Measurements from ENCODE around the gene NUF2.
A peak's percentile ranks its signal among the peaks of the same experiment; 100 is the strongest.
"Not testable (repeated sequence)": the region's sequence is repeated elsewhere in the genome, so short reads cannot be mapped to it uniquely, and the experiment has no call there.

Gene NUF2

DNA sequence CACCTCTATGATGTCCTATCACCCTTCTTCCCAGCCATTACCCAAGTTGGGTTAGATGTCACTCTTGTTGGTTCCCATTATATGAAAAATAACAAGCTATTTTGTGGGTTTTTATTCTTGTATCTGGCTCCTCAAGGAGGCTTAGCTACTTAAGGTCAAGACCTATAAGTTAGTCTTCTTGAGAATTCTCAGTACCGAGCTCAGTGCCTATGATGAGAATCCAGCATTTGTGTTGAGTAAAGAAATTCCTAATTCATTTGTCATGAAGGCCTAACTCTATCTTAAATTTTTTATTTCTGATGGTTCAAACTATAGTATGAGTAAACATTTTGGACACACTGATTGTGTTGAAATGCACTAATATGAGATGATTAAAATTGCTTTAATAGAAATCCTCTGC is 15.9 kb downstream of the NUF2 start:
- no peak for DNase-seq

DNA sequence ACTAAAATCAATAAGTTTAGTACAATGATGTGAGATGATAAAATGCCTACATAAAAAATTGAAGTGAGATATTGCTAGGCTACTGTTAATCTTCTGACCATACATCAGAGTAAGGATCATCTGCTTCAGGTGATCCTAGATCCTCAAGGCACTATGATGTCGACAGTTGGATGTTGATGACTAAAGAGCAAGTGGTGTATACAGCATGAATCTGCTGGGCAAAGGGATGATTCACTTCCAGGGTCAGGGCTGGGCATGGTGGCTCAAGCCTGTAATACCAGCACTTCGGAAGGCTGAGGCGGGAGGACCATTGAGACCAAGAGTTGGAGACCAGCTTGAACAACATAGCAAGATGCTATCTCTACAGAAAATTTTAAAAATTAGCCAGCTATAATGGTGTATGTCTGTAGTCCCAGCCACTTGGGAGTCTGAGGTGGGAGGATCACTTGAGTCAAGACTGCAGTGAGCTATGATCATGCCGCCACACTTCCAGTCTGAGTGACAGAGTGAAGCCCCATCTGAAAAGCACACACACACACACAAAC is 24.6 kb downstream of the NUF2 start:
- no peak for DNase-seq

DNA sequence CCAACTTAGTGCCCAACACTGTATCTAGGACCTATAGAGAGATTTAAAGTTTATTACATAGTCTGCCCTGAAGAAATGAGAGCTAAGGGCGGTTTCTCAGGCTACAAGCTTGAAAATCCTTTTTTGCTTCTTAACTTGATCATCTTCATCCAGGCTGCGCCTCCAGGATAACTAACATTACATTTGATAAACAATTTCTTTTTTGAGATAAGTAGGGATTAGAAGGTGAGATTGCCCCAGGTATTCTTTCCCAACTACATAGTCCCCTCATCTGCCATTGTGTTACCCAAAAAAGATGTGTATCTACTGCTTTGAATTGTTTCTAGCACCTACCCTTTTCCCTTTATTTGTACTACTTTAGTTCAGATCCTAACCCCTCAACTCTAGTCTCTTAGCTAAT is 25.4 kb downstream of the NUF2 start:
- DNase-seq: no peak

DNA sequence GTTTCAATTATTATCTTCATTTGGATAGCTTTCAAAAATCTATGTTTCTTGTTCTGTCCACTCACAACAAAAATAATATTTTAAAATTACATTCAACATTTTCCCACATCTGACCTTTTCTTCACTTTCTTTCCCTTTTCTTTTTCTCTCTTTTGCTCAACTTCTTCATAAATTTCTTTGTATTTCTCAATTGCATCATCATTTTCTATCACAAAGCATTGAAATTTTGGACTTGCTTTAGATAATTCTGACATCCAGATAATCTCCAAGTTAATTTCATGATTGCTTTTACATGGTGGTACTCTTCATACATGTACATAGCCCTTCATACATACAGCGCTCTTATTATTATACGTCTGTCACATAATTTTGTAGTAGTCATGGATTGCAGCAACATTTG is 30.2 kb downstream of the NUF2 start:
- DNase-seq: no peak

DNA sequence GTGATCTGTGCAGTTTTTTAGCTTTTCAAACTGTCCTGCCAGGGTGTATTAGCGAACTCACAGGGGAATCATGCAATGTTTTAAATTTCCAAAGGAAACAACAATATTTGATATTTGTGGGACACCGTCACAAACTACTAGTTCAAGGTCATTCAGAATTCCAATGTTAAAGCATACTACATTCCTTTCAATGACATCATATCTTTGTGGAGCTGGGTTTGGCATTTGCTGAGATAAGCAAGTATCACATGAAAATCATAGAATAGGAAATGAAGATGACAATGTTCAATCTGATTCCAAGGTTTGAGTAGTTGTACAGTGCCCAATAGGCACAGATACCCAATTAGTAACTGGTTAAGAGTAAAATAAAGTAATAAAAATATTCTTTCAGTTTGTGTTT is 35.6 kb downstream of the NUF2 start:
- DNase-seq: no peak

DNA sequence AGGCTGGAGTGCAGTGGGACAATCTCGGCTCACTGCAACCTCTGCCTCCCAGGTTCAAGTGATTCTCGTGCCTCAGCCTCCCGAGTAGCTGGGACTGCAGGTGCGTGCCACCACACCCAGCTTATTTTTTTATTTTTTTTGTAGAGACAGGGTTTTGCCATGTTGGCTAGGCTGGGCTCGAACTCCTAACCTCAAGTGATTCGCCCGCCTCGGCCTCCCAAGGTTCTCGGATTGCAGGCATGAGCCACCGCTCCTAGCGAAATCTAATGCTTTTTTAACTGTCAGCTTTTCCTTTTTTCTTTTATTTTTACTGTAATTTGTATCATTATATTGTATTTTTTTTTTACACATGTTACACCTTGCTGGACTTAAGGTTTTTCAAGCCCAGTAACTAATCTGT is 36.4 kb downstream of the NUF2 start:
- not testable (repeated sequence) for DNase-seq

DNA sequence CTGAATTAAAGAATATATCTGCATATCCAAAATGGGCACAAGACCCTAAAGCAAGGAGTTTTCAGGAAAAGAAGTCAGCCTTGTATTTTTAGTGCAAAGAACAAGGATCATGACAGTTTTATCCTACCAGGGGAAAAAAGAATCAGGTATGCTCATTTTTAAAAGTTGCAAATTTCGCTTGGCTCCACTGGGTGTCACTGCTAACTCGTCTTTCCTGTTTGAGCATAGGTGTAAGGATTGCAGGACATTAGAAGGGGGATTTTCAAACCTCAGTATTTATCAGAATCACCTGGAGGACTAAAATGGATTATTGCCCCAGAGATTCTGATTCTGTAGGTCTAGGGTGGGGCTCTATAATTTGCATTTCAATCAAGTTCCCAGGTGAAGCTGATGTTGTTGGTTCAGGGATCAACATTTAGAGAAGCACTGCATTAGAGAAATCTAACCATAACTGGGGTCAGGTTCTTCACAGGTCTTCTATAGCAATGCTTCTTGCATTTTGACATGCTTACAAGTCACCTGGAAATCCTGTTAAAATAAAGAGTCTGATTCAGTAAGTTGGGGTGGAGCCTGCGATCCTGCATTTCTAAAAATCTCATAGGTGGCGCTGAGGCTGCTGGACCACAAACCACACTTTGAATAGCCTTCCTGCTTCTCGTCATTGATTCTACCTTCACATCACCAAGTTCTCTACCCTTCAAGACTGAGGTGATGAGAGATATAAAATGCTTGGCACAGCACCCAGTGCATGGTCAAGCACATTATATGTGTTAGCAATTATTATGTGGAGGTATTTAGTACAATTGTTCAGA is 39.6 kb downstream of the NUF2 start:
- peak; percentile 21 for DNase-seq

DNA sequence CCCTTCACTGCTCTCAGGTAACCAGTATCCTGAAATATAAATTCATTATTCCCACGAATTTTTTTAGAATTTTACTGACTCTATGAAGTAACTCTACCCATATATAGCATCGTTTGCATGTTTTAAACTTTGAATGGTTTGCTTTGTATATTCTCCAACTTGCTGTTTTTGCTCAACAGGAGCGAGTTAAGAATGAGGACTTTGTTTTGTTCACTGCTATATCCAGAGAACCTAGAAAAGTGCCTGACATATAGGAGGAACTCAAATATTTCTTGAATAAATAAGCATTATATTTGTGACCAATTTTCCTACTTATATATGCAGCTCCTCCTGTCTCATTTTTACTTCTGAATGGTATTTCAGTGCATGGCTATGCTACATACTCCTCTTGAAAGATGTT is 43.4 kb downstream of the NUF2 start:
- DNase-seq: no peak

DNA sequence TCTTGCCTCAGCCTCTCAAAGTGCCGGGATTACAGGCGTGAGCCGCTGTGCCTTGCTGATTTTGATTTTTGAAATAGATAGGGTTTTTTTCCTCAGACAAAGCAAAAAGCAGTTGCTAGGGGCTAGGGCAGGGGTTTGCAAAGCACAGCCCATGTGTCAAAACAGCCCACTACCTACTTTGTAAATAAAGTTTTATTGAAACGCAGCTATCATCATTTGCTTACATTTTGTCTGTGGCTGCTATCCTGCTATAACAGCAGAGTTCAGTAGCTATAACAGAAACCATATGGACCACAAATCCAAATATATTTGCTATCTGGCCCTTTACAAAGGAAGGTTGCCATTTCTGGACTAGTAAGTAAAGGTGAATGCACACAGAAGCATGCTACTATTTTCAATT is 44.8 kb downstream of the NUF2 start:
- no peak for DNase-seq

DNA sequence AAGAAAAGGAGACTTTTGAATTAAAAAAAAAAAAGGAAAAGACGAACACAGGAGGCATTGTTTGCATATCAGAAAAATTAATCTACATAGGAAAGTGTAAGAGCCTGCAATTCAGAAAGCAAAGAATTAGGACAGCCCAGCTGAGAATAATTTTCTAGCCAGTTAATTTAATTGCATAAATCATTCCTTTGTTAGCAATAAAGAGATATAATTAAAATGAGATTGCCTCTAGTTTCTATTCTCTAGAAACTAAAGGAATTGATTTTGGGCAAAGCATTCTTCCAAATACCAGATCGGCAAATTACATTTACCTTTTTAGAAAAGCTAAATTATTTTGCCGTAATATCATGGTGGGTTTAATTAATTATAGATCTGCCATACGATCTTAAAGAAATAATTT is 46.0 kb downstream of the NUF2 start:
- DNase-seq: no peak

DNA sequence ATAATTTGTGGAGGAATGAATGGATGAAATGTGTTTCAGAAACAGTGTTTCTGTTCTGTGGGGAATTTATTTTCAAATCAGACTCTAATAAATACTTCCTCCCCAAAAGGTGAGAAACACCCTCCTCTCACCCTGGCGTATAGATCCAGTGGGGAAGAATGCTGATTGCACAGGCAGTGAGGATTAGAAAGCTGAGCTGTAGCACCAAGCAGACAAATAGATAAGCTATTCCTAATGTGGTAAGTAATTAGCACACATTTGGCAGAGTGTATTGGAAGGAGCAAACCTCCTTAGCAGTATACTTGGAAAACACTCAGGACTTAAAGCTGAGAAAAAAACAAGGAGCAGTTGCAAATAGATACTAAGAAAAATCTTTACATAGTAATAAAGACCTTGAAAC is 50.8 kb downstream of the NUF2 start:
- no peak for DNase-seq

DNA sequence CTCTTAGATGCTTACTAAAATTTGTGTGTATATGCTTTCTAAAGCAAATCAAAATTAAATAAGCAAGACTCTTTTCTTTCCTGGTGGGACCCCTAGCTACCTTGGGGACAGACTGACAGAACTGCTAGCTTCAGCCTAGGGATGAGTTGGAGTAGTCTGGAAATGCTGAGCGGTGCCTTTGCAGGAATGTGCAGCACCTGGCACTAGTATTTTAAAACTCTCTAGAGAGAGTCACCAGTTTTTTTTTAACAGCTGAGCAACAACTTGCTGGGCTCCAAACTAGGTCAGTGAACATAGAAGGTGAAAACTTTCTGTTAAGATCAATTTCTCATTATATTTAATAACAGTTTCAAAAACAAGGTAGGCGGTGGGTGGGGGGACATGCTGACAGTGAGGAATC is 56.8 kb downstream of the NUF2 start:
- DNase-seq: no peak

DNA sequence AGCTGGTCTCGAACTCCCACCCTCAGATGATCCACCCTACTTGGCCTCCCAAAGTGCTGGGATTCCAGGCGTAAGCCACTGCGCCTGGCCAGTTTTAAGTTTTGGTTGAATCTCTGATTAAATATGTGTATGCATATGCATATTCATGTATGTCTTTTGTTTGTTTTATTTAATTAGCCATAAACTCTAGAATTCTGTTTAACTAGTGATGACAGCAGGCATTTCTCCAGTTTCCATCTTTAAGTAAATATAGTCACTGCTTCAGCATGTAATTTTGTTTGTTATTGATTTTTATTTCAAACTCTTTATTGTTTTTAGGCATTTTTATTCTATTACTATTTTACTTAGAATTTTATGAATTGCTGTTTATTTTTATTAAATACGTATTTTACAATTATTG is 58.0 kb downstream of the NUF2 start:
- no peak for DNase-seq

DNA sequence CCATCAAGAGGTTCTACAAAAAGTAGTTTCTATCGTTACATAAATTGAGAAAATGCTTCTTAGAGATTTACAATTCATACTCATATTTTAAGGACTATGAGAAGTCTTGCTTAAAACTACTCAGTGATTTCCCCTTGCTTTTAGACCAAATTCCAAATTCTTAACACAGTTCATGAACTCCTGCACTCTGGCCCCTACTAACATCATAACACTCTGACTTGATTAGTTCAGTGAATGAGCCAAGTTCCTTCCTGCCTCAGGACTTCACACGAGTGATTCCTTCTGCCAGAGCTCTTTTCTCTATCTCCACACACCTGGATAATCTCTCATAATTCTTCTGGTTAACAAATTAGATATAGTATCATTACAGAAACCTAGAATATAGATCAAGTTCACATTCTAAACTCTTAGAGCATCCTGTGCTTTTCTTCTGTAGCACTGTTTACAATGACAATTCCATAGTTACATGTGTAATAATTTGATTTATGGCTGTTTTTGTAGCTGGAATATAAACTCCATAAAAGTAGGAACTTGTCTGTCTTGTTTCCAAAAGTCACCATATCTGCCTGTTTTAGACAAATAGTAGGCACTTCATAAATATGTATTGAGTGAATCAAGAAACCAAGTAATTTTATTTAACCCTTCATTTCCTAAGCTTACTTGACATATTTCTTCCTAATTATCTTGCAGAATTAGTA is 59.9 kb downstream of the NUF2 start:
- DNase-seq: no peak

DNA sequence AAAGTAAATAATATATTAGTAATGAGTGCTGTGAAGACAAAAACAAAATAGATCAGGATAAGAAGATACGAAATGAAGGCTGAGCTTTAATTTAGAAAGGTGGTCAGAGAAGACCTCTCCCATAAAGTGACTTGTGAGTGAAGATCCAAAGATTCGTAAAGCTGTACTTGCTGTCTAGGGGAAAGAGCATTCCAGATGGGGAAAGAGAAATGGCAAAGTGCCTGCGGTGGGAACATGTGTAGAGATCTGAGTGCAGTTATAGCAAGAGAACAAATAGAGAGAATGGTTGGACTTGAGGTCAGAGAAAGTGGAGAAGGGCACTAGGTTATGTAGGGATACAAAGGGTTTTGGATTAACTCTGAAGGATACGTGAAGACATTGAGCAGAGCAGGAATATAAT is 60.6 kb downstream of the NUF2 start:
- no peak for DNase-seq

DNA sequence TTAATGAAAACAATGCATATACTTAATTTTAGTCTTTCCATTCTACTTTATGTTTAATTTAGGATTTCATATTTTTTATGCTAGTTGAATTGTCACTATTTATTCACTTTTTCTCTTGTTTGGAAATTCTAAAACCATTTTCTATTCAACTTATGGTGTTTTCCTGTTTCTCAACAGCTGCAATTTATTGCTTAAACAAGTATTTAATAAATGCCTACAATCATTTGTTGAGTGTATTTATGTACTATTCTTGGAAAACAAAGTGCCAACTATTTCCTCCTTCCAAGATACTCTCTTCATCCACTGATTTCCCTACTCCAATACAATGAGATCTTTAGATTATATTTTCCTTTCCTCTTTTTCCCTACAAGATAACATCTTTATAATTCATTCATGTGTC is 65.4 kb downstream of the NUF2 start:
- DNase-seq: no peak

DNA sequence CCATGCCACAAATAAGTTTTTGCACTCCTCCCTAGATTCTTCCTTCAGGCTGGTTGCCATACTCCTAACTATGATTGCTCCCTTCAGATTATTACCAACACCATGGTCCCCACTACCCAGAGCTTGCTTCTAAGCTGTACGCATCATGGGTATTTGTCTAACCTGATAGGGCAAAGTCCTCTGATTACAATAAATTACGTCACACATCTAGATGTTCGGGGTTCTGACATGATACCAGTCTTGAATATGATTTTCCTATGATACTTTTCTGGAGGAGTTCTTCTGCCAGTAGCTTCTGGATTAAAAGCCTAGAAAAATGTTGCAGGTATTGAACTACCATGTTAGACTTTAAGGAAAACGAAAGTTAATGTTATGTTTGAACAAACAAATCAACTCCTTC is 67.2 kb downstream of the NUF2 start:
- DNase-seq: no peak

DNA sequence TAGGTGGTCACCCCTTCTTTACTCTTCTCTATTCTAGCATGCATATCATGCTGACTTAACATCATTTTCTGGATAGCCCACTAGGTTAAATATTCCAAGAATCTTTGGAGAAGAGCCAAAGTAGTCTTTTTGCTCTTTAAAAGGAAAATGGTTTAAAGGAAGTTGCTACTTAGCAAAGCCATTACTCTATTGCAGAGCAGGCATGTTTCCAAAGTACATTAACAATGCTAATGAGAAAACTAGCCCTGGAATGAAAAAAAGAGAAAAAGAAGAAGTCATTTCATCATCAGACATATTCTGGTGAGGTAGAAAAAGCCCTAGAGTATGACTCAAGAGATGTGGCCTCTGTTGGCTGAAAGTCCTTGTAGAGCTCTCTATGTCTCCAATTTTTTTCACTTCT is 74.0 kb downstream of the NUF2 start:
- DNase-seq: no peak

DNA sequence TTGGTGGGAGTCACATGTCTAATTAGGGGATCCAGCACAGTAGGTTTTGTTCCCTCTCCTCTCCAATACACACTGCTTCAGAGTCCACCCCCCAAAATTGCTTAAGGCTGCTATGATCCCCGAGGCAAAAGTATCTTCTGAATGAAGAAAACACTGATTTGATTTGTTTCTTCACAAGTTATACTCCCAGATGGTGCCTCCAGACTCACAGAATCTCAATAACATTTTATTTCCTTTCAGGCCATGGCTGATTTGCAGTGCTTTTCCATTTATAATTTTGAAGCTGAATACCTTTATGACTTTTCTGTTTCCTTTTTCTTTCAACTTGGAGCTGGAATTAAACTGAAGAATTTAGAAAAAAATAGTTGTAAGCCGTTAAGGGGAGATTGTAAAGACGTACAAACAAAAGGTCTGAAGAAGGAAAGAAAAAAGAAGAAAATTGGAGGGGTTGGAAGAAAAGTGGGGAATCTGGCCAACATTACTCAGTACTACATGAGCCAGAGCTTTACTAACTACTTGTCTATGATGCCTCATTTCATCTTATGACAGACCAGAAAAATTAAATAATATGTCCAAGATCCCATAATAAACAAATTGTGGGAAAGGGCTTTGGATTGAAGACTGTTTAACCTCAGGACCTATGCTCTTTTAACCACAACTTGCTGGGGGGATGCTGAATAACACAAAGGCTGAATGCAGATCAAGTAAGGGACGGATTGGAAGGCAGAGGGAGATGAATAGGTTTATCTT is 75.9 kb downstream of the NUF2 start:
- DNase-seq: no peak

DNA sequence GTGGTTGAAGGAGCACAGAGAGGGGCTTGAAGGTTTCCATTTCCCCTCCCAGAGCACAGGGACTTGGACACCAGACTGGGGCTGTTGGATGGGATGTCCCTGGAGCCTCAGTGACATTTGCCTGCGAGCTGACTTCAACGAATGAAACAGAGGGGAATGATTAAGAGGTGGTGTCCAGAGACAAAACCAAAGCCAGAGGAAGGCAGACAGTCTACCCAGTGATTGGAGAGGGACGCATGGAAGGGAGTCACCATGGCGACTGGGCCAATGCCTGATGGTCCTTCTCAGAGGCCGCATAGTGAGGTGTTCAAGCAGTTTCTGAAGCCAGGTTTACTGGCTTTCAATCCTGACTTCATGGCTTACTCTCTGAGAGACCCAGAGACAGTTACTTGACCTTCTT is 77.2 kb downstream of the NUF2 start:
- DNase-seq: no peak

DNA sequence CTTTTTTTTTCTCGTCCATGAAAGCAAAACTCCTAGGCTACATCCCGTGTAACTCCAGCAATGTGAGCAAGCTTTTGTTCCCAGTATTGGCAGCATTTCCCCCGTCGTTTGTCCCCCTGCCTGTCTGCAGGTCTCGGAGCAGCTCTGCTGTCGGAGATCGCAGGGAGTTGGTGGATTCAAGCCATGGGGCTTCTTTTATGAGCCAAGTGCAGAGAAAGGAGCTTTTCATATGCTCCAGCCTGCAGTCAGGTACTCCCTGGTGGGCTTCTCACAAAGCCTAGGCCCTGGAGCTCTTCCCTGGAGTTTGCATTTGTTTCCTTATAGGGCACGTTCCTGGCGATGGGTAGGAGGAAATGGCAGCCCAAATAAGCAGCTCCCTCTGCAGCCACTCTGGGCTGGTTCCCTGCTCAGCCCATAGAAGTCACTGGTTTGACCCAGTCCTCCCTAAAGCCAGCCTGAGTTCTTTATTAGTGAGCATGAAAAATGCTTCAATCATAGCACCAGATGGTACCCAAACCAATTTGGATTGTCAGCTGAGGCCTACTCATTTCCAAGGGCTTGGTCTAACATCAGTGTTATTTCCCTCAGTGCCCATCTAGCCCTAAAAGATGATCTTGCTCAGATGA is 78.3 kb downstream of the NUF2 start:
- no peak for DNase-seq

DNA sequence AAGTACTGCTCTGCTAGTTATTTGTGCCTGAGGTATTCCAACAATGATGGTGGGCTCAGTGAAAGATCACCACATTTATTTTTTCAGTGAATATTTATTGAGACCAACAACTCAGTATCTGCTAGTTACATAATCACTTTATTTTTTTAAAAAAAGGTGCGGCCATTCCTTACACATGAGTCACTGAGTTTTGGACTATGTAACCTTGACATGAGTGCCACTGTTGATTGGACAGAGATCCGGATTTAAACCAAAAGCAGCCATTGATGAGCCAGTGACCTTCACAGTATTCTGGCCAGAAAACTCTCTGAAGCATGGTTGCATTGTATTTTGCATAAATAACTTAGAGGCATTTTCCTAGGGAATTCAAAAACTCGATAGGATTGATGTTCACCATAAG is 79.5 kb downstream of the NUF2 start:
- no peak for DNase-seq

All from DMS79 treated with DMSO at 0.1 percent for 48 hours (cell line).